GM04503 (cell line): ENCODE measurements around the gene JSRP1.

Experiments
- DNase-seq: peaks from one replicate; pipeline ENCODE4 v3.0.0-alpha.2; 2012; ENCODE audit warnings: low read depth

JSRP1 gene

DNA sequence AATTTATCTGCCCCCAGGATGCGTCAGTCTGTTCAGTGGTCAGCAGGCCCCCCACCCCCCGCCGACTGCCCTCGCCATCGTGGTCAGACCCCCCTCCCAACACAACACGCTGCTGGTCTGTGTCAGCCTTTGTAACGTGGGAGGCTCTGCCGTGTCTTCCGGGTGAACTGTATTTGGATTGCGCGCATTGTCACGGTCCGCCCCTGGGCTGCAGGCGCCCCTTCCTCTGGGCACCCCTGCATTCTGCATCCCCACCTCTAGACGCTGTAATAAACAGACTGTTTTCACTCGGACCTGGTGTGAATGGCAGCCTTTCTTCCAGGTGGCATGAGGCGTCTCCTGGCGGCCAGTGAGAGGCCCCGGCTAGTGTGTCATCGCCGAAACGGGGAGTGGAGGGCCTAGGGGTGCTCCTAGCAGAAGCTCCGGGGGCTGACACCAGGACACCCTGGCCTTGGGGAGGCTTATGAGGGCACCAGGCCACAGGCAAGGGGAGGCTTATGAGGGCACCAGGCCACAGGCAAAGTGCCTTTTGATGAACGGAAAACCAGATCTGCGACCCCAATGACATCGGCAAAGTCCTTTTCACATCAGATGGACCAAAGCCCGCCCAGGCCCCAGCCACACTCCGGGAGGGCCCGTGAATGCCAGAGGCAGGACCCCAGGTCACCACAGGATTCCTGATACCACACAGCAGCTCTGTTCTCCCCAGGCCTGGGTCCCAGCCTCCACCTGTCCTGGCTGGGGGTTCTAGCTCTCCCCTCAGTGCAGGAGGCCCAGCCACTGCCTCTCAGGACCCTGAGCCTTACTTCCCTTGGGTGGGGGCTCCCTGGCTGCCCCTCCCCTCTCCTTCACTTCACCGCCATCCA lies 23.7 kb downstream of the JSRP1 start:
- DNase-seq, result no peak

DNA sequence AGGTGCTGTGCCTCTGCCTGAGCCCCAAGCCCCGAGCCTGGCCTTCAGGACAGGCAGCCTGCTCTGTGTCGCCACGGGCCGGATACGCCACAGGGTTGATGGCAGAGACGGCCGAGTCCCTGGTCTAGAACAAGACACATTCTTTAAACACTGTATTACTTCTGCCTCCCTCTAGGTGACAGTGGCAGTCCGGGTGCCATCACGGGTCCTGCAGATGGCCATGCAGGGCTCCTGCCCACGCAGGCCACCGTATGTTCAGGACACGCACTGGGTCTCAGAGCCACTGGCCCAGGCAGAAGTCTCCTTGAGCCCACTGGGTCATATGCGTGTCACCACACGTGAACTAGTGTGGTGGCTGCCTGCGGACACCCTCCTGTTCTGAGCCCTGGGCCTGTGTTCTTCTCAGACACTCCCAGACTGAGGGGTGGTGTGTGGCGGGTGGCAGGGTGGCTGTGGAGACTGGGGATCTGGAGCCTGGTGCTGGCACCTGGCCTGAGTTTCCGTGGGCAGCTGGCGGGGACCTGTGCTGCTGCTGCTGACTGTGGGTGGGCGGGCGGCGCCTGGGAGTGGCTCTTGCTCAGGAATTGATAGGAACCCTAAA lies 24.5 kb downstream of the JSRP1 start:
- no peak for DNase-seq

DNA sequence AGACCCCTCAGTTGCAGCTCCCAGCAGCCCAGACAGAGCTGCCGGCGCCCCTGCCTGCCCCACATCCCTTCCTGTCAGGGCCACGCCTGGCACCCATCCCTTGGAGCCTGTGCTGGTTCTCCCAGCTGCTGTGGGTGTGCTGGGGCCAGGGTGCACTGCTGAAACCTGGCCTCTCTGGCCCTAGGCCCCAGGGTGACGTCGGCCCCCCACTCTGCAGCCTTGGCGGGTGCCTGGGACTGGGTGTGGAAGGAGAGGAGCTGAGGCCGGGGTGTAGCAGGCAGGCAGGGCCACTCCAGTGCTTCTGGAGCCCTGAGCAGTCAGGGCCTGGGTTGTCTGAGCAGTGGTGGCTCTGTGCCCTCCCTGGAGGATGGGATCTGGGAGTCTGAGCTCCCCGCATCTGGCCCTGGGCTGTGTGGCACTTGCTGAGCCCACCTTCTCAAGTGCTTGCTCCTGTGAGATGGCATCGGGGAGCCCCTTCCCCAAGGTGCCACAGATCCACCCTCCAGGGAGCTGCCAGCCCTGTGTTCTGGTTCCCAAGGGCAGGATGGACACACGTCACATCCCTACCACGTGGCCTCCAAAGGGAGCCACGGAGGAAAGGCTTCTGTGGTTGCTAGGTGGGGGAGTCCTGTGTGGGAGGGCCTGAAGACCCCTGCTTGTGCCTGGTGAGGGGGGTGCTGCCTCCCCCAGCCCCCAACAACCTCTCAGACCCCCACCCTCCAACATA lies 25.2 kb downstream of the JSRP1 start:
- DNase-seq, result no peak

DNA sequence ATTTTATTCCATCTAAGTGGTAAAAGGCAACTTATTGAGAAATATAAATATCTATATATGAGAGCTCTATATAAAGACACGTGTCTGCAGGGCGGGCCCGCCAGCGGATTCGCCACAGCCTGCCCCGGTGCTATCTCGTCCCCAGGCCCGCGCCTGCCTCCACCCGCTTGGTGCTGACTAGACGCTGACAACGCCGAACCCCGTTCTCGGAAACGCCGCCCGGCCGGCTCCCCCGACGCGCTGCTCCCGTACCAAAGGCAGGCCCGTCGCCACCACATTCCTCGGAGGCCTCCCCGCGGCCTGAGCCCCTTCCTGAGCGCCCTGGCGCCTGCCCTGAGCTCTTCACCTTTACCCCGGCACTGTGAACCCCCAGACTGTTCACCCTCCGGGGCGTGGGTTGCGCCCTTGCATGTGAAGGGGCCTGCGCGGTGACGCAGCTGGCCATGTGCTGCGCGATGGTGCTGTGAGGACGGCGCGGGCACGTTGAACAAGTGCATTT lies 26.1 kb downstream of the JSRP1 start:
- DNase-seq, result no peak

DNA sequence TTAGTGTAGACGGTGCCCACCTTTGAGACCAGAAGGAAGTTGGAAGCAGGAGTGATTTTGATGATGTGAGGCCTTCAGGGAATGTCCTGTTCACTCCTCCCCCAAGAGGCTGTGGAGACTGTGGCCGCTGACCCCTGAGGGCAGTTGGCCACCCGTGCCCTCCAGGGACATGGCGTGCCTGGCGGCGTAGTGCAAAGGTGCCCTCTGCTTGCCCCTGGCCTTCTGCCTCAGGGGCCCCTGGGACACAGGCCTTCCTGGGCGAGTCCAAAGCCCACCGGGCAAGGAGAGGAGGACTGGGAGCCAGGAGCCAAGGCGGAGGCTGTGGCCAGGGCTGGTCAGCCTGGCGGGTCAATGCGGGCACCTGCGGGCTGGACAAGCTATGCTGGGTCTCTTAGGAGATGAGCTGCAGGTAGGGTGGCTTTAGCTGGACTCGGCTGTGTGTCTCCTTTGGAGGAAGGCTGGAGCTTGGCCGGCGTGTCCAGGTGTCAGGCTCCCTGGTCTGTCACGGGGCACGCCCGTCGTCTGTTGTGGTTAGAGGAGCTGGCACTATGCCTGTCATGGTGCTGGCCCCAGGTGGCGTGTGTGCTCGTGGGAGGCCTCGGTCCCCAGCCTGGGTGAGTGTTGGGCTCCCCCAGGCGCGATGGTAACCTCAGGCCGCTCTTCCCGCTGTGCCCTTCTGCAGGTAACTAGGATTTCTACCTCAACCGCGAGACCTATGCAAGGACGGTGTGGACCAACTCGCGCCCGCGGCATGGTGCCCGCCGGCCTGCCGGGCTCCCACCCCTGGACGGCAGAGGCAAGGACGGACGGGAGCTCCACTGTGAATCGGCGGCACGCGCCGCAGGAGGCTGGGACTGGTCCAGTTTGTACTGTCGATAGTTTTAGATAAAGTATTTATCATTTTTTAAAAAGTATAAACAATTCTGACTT lies 26.8 kb downstream of the JSRP1 start:
- no peak for DNase-seq

DNA sequence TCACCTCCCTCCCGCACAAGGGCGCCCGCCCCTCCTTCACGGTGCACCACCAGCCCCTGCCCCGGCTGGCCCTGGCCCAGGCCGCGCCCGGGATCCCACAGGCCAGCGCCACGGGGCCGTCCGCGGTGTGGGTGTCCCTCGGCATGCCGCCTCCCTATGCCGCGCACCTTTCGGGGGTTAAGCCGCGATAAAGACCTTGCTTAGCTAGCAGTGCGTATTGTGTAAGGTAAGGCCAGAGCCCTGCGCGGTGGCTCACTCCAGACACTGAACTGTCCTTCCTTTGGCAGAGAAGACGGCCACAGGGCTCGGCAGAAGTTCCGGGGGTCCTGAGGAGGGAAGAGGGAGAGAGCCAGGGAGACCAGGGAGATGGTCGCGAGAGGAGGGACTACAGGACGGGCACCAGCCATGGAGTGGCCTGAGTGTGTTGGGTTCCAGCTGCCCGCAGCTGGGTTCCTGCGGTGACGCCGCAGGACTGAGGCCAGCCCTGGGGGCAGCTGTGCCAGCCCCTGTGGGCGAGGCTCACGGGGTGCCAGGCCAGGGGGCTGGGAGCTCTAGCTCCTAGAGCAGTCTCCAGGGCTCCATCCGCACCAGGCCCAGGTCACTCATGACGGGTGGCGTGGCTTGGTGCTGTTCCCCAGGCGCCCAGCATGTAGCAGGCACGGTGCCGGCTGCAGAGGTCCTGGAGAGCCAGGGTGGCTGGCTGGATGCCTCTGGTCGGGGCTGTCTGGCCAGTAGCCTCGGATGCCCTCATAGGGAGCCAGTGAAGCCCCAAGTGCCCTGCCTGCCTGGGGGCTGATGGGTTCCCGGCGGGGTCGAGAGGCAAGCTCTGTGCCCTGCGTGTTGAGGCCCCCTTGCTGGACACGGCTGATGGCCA lies 27.8 kb downstream of the JSRP1 start:
- DNase-seq, result no peak

DNA sequence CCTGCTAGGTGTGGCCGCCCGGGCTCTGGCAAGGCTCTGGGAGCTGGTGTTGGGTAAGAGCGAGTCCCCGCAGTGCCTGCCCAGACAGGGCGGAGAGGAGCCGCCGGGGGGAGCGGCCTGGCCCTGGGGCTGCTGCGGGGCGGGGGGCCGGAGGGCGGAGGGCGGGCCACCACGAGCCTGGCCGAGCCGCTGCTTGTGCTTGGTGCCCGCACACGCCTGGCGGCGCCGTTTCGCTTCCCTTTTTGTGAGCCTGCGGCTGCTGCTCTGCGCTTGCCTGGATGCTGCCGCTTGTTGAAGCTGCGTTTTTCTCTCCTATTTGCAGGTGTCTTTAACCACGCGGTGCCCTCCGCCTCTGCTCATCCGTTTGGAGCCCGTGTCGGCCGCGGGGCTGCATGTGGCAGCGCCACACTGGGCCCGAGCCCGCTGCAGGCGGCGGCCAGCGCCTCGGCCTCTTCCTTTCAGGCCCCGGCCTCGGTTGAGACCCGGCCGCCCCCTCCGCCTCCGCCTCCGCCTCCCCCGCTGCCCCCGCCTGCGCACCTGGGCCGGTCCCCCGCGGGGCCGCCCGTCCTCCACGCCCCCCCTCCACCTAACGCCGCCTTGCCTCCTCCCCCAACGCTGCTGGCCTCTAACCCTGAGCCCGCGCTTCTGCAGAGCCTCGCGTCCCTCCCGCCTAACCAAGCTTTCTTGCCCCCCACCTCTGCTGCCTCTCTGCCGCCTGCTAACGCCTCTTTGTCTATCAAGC lies 28.6 kb downstream of the JSRP1 start:
- no peak for DNase-seq

DNA sequence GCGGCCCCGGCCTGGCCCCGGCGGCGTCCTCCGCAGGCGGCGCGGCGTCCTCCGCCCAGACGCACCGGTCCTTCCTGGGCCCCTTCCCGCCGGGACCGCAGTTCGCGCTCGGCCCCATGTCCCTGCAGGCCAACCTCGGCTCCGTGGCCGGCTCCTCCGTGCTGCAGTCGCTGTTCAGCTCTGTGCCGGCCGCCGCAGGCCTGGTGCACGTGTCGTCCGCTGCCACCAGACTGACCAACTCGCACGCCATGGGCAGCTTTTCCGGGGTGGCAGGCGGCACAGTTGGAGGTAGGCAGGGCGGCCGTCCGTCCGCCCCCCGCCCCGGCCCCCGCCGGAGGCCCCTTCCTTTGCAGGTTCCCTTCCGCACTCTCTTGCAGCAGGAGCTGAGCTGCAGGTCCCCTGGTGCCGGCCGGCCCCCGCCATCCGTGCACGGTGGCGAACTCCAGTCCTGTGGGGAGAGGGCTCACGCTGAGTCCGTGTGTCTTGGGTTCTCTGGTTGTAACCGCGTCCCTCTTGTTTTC lies 29.3 kb downstream of the JSRP1 start:
- DNase-seq, result no peak

DNA sequence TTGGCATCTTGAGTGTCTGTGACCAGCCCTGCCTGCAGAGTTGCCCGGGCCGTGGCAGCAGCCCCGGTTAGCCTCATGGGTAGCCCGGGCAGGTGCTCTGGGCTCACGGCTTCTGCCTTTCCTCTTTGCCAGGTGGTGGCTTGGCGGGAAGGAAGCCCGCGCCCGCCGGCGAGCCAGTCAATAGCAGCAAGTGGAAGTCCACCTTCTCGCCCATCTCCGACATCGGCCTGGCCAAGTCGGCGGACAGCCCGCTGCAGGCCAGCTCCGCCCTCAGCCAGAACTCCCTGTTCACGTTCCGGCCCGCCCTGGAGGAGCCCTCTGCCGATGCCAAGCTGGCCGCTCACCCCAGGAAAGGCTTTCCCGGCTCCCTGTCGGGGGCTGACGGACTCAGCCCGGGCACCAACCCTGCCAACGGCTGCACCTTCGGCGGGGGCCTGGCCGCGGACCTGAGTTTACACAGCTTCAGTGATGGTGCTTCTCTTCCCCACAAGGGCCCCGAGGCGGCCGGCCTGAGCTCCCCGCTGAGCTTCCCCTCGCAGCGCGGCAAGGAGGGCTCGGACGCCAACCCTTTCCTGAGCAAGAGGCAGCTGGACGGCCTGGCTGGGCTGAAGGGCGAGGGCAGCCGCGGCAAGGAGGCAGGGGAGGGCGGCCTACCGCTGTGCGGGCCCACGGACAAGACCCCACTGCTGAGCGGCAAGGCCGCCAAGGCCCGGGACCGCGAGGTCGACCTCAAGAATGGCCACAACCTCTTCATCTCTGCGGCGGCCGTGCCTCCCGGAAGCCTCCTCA lies 30.0 kb downstream of the JSRP1 start:
- no peak for DNase-seq

DNA sequence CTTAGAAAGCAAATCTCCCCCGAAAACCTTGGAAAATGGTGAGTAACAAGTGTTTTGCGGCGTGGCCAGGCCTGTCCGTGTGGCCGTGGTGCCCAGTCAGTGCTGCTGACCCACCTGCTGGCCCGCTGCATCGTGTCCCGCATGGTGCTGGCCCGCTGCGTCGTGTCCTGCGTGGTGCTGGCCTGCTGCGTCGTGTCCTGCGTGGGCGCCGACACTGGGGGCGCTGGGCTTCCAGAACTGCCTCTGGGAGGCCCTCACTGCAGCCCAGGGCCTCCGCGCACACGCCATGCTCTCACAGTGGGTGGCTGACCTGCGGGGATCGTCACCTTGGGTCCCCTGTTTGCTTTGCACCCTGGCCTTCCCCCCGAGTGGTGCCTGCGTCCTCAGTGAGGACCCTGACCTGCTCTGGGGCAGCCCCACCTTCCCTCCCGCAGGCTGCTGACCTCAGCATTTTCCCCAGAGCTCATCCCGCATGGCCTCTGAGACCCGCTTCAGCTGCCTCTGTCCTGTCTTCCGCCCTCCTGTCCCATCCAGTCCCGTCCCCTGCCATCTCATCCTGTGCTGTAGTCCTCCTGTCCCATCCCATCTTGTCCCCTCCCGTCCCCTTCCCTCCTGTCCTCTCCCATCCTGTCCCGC lies 30.7 kb downstream of the JSRP1 start:
- no peak for DNase-seq

DNA sequence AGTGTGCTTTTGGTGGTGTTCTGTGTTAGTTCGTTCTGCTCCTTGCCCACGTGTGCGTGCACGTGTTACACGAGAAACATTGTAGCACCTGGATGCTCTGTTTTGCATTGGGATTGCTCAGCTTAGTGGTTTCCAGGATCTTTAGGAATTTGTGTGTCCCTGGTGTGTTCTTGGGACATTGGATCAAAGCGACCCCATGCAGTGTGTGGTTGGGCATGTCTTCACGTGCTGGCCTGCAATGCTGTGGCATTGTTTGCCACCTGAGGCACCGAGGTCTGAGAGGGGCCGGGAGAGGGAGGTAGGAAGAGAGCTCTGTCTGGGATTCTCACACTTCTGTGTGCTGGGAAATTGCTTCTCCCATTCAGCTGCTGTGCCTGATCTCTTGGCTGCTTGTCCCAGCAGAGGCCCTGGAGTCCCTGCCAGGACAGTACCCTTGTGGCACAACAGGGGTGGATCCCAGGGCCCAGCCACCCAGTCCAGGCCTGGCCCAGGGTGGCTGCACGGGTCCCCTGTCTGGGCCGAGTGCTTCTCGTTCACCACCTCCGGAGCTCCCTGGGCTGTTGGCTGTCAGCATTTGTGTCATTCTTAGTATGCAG lies 31.4 kb downstream of the JSRP1 start:
- DNase-seq, result no peak

DNA sequence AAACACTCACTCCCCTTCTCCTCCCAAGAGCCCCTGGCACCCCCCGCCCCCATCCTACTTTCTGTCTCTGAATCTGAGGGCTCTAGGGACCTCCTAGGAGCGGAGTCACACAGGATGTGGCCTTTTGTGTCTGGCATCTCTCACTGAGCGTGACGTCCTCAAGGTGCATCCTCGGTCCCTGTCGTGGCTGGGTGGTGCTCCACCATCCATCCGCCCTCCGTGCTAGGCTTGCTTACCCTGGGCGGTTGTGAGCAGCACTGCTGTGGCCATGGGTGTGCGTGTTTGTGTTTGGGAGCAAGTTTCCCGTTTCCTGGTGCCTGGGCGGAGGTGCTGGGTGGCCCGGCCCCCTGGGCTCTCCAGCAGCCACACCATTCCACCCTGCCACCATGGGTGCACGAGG lies 32.3 kb downstream of the JSRP1 start:
- DNase-seq, result no peak

DNA sequence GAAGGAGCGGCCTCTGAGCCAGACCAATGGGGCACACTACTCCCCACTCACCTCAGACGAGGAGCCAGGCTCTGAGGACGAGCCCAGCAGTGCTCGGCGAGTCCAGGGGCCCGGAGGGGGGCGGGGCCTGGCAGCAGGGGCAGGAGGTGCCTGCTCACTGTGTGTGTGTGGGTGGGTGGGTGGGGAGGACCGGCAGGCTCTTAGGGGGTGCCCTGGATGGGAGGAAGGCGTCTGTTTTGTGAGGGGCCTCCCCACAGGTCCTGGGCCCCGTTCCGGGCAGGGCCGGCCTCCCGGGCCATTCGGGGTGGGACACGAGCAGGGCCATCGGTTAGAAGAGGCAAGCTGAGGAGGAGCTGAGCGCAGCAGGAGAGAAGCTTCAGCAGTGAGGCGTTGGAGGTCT lies 32.8 kb downstream of the JSRP1 start:
- DNase-seq, result no peak

DNA sequence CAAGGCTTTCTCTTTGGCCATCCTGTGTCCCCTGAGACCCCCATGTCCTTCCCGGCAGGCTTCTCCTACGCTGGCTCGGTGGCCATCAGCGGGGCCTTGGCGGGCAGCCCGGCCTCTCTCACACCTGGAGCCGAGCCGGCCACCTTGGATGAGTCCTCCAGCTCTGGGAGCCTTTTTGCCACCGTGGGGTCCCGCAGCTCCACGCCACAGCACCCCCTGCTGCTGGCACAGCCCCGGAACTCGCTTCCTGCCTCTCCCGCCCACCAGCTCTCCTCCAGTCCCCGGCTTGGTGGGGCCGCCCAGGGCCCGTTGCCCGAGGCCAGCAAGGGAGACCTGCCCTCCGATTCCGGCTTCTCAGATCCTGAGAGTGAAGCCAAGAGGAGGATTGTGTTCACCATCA lies 34.3 kb downstream of the JSRP1 start:
- no peak for DNase-seq

DNA sequence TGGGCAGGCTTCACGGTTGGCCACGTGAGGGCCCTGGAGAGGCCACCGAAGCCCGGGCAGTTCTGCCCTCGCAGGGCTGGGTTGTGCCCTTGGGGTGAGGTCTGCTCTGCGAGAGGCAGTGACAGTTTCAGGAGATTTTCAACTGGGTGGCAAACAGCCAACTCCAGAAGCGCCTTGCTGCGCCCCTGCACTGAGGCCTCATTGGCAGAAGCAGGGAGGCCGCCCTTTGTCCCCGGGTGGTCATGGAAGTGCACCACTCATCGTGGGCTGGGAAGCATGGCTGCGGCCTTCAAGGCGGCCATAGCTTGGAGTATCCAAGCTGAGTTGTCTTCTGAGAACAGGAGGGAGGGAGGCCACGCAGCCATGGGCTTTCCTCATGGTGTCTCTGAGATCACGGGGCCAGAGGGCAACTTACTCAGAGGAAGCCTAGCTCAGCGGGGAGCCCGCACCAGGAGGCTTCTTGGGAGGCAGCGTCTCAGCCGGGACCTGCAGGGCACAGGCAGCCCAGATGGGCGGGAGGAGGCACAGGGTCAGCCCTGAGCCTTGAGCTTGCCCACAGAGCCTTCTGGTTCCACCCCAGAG lies 34.9 kb downstream of the JSRP1 start:
- DNase-seq, result no peak

DNA sequence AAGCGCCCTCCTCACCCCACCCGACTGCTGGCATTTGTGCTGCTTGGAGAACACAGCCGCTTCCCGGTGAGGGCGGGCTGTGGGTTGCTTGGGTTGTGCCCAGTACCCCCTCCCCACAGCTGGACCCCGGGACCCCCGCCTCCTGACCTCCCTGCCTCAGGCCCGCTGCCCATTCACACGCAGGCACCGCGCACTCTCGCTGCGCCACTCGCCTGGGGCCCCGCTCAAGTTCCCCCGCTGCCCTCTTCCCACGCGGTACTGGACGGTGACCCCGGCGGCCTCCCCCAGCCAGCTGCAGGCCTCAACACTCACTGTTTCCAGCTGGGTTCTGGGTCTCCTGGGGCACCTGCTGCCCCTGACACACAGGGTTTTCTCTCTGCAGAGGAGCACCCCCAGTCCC lies 36.5 kb downstream of the JSRP1 start:
- no peak for DNase-seq

DNA sequence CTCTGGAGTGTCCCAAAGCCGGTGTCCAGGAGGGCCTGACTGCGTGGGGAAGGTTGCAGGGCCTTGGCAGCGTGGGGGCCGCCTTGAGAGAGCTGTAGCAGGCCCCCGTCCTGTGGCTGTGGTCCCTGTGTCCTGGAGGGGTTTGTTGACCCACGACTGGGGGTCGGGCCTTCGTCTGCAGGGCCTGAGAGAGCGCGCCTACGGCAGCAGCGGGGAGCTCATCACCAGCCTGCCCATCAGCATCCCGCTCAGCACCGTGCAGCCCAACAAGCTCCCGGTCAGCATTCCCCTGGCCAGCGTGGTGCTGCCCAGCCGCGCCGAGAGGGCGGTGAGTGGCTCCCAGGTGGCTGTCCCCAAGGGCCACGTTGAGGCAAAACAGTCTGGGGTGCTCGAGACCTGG lies 38.6 kb downstream of the JSRP1 start:
- no peak for DNase-seq
